ENCODE measurements around the gene ITGB3BP.
"Not testable (repeated sequence)": the region's sequence is repeated elsewhere in the genome, so short reads cannot be mapped to it uniquely, and the experiment has no call there.

ITGB3BP gene

GRCh38 chr1:63501256-63501655 is 21.8 kb downstream of the ITGB3BP start:
- DNase-seq = no peak

GRCh38 chr1:63498106-63498505 is 24.9 kb downstream of the ITGB3BP start:
- DNase-seq = no peak

- DNase-seq = no peak
Measured at GRCh38 chr1:63497577-63497976, 25.4 kb downstream of the ITGB3BP start.

- peak; percentile 9 for DNase-seq
Measured at GRCh38 chr1:63487336-63488065, 35.5 kb downstream of the ITGB3BP start.

GRCh38 chr1:63486629-63487028 is 36.4 kb downstream of the ITGB3BP start:
- no peak for DNase-seq

GRCh38 chr1:63480057-63480456 is 43.0 kb downstream of the ITGB3BP start:
- no peak for DNase-seq

- peak; percentile 22 for DNase-seq
Measured at GRCh38 chr1:63475761-63476160, 47.3 kb downstream of the ITGB3BP start.

DNA sequence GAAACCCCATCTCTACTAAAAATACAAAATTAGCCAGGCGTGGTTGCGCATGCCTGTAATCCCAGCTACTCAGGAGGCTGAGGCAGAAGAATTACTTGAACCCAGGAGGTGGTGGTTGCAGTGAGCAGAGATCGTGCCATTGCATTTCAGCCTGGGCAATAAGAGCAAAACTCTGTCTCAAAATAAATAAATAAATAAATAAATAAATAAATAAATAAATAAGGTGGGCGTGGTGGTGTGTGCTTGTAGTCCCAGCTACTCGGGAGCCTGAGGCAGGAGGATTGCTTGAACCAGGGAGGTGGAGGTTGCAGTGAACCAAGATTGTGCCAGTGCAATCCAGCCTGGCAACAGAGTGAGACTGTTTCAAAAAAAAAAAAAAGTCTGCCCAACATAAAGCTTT is 54.3 kb downstream of the ITGB3BP start:
- not testable (repeated sequence) for DNase-seq

DNA sequence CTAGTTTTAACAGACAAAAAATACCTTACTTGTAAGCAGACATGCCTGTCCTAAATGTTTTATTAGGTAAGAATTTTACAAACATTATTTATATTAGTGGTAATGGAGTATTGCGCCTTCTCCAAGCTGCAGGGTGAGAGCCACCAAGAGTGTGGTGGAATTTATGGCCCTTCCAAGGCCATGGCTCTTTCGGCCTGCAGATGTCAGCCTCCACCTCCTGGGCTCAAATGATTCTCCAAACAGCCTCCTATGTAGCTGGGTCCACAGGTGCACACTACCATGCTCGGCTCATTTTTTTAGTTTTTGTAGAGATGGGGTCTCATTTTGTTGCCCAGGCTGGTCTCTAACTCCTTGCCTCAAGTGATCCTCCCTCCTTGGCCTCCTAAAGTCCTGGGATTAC is 56.3 kb downstream of the ITGB3BP start:
- DNase-seq = no peak

DNA sequence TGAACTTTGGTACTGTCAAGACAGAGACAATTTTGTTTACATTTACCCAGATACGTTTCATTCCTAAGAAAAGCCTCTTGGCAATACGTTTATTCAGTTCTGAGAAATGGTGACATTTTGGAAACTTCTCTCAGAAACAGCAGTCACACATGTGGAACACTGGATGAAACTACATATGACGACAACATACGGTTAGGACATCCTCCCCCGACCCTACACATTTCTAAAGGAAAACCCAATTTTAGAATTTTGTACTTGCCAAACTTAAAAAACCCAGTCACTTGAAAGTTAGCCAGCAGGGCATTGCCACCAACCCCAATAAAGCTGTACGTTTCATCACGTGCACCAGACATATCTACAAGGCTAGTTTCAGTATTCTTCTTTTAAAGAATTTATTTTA is 56.8 kb downstream of the ITGB3BP start:
- DNase-seq = no peak

DNA sequence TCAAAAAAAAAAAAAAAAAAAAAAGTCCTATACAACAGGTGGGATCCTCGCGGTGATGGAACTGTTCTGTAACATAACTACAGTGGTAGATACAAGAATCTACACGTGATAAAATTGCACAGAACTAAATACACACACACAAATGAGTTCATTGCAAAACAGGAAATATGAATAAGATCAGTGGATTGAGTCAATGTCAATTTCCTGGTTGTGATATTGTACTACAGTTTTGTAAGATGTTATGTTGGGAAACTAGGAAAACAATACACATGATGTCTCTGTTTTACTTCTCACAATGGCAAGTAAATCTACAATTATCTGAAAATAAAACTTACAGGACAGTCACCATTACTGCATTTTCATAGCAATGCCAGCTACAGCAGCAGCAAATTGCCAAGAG is 59.8 kb downstream of the ITGB3BP start:
- peak; percentile 9 for DNase-seq

- no peak for DNase-seq
Measured at GRCh38 chr1:63461661-63462230, 61.3 kb downstream of the ITGB3BP start.

DNA sequence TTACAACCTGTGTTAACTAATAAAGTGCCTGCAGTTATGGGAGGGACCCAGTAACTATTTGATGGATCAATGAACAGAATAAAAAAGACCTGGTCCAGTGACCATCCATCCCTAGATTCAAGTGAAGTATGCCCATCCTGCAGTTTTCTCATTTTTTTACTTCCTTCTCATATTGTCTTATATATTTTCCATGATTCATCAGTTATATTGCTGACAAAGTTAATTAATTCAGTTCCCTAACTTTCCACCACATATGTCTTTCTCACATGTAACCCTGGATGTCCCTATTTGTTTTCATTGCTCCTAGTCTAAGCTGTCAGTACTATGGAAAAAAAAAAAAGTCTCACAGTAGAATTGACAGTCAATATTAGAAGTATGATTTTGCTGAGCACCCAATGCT is 64.3 kb downstream of the ITGB3BP start:
- no peak for DNase-seq

DNA sequence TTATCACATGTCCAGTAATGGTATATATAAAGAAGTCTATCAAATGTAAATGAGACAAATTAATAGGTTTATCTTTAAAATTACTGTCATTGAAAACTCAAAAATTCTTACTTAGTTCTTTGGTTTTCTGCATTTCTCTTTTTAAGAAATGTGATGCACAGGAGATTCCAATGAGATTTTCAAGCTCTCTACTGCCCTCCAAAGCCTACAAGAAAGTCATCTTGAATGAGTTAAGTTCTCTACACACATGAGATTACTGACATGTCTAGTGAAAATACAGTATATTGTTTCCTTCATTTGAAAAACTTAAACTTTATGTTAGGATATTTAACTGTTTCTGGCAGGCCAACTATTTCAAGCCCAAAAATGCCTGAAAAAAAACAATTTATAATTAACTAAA is 68.8 kb downstream of the ITGB3BP start:
- DNase-seq = peak; percentile 5

DNA sequence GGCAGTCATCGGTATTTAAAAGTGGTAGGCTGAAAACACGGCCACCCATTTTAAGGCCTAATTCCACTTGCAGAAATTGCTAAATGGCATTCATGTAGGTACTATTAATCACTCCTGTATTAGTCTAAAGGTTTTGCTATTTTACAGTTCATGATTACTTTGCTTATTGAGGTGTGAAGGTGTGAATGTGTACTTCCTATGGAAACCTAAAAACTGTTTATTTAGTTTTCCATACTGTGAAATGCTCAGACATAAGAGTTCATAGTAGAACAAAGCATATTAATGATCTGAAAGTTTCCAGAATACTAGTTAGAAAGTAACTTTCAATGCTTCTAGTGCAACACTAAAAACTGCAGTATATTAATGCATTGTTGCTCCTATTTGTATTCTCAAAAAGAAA is 69.8 kb downstream of the ITGB3BP start:
- DNase-seq = no peak

- no peak for DNase-seq
Measured at GRCh38 chr1:63450416-63450815, 72.6 kb downstream of the ITGB3BP start.

GRCh38 chr1:63448731-63449246 is 74.2 kb downstream of the ITGB3BP start:
- DNase-seq = peak; percentile 53

GRCh38 chr1:63442141-63442475 is 80.9 kb downstream of the ITGB3BP start:
- peak; percentile 47 for DNase-seq

DNA sequence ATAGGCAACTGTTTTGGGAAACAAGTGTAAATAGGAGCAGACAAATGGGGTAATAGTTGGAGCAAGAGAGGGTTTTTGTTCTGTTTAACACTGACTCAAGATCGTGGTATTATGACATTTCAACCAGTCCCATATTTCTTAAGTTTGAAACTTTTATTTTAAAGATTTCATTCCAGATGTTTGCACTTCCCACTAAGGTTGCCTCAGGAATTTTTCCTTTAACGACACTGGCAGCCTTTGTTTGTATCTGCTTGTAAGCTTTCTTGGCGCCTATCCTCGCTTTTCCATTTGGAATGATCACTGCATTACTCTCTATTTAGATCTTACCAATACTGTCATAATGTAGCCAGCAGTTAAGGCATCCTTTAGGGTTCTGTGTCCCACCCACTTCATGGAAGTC is 87.9 kb downstream of the ITGB3BP start:
- DNase-seq = no peak

DNA sequence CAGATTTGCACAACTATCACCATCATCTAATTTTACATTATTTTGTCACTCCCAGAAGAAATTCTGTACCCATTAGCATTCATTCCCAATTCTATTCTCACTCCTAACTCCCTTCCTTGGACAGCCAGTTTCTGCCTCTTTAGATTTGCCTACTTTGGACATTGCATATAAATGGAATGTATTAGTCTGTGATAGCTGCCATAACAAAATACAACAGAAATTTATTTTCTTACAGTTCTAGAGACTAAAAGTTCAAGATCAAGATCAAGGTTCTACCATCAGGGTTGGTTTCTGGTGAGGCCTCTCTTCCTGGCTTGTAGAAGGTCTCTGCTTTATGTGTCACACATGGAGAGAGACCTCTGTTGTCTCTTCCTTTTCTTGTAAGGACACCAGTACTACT is 93.7 kb downstream of the ITGB3BP start:
- no peak for DNase-seq

DNA sequence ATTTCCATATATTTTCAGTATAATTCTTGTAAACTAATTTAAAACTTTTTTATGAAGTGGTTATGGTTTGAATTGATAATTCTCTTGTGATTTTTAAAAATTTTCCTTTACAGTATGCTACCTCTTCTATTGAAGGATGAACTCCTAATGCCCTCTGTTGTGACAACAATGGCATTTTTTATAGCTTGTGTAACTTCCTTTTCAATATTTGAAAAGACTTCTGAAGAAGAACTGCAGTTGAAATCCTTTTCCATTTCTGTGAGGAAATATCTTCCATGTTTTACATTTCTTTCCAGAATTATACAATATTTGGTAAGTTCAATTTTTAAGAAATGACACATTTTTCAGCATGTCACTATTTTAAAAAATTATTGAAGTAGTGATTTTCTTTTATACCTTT is 94.2 kb downstream of the ITGB3BP start:
- no peak for DNase-seq

GRCh38 chr1:63423649-63424048 is 99.4 kb downstream of the ITGB3BP start:
- no peak for DNase-seq

DNA sequence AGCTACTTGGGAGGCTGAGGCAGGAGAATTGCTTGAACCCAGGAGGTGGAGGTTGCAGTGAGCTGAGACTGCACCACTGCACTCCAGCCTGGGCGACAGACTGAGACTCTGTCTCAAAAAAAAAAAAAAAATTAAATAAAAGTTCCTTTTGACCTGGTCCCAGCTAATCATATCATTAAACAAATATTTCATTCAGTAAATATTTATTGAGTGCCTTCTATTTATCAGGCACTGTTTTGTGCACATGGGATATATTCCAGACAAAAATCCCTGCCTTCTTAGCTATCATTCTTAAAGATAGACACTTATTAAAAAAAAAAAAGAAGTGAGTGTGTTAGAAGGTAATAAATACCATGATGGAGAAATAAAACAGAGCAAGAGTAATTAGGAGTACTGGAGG is 102.3 kb downstream of the ITGB3BP start:
- DNase-seq = not testable (repeated sequence)

GRCh38 chr1:63418101-63418500 is 104.9 kb downstream of the ITGB3BP start:
- DNase-seq = no peak

Data from fibroblast of skin of right biceps (primary cell).